Epidermal melanocyte (primary cell): Measurements from ENCODE around the gene C14orf93.
A peak's percentile ranks its signal among the peaks of the same experiment; 100 is the strongest.
"Not testable (repeated sequence)": the region's sequence is repeated elsewhere in the genome, so short reads cannot be mapped to it uniquely, and the experiment has no call there.

Experiments used
- DNase-seq: peaks from one replicate; pipeline ENCODE4 v3.0.0; 2011; ENCODE audit warnings: low spot score; ENCODE audit not compliant: insufficient read length

The C14orf93 gene

GRCh38 chr14:23021434-23021833 lies 11.5 kb upstream of the C14orf93 start:
- DNase-seq = no peak

GRCh38 chr14:23020143-23021128 lies 10.5 kb upstream of the C14orf93 start:
- DNase-seq = no peak

- DNase-seq = no peak
These were observed 8.2 kb upstream of the C14orf93 start for GRCh38 chr14:23018107-23018506.

GRCh38 chr14:23017091-23017490 lies 7.1 kb upstream of the C14orf93 start:
- DNase-seq = no peak

GRCh38 chr14:23015618-23016017 lies 5.7 kb upstream of the C14orf93 start:
- DNase-seq = no peak

- DNase-seq = not testable (repeated sequence)
These were observed 3.8 kb upstream of the C14orf93 start for GRCh38 chr14:23013749-23014054.

GRCh38 chr14:23013054-23013748 lies 3.3 kb upstream of the C14orf93 start:
- DNase-seq = no peak

- no peak for DNase-seq
These were observed 432 bp downstream of the C14orf93 start for GRCh38 chr14:23009483-23009938.

GRCh38 chr14:23008831-23009230 lies 1.1 kb downstream of the C14orf93 start:
- DNase-seq = no peak

- peak; percentile 99 for DNase-seq
These were observed 3.2 kb downstream of the C14orf93 start for GRCh38 chr14:23006544-23007419.

- DNase-seq = no peak
These were observed 3.8 kb downstream of the C14orf93 start for GRCh38 chr14:23006188-23006534.

GRCh38 chr14:23005451-23006187 lies 4.3 kb downstream of the C14orf93 start:
- DNase-seq = no peak

- not testable (repeated sequence) for DNase-seq
These were observed 5.7 kb downstream of the C14orf93 start for GRCh38 chr14:23004274-23004673.

- DNase-seq = no peak
These were observed 7.4 kb downstream of the C14orf93 start for GRCh38 chr14:23002592-23002991.

- DNase-seq = no peak
These were observed 9.1 kb downstream of the C14orf93 start for GRCh38 chr14:23000860-23001259.

- DNase-seq = no peak
These were observed 11.5 kb downstream of the C14orf93 start for GRCh38 chr14:22998329-22999012.

- DNase-seq = no peak
These were observed 12.1 kb downstream of the C14orf93 start for GRCh38 chr14:22997676-22998323.

- DNase-seq = no peak
These were observed 12.9 kb downstream of the C14orf93 start for GRCh38 chr14:22996768-22997654.
